ENCODE results near the gene SPATA2. TPM values are rescaled to one million over a fixed set of nuclear protein-coding genes. Genes with fewer than 3 reads are reported as not detected.

Gene SPATA2
- total and polyA plus RNA-seq, 2 experiments from 2014 or later = 5.3 to 9.3 TPM

GRCh38 chr20:49918446-49918845, 3.1 kb upstream of the SPATA2 start (continued):
- no peak for TF ChIP-seq CTCF (conservative IDR thresholded peaks at IDR 0.05; ENCODE audit: low read depth in 2 of 2)
- no peak for TF ChIP-seq ETS1 (IDR thresholded peaks at IDR 0.05)
- no peak for TF ChIP-seq ZNF114 (CRISPR knock-in tag; IDR thresholded peaks at IDR 0.05)
- no peak for TF ChIP-seq STAT1 (IDR thresholded peaks at IDR 0.05; ENCODE audit: unreplicated experiment)
- TF ChIP-seq CREB1 (CRISPR knock-in tag; IDR thresholded peaks at IDR 0.05; ENCODE audit: low read depth) = no peak

GRCh38 chr20:49916146-49917002, 1.0 kb upstream of the SPATA2 start:
- TF ChIP-seq POLR2AphosphoS5 (IDR thresholded peaks at IDR 0.05; ENCODE audit: low read depth) = no peak
- TF ChIP-seq EZH2phosphoT487 (IDR thresholded peaks at IDR 0.05; ENCODE audit: unreplicated experiment) = no peak
- no peak for TF ChIP-seq ZNF462 (CRISPR knock-in tag; IDR thresholded peaks at IDR 0.05)
- peaks cover 23% of the 10 kb centered on the region for H4K20me1 ChIP-seq (replicated peaks; ENCODE audit: insufficient read depth)
- H3K27ac ChIP-seq (ENCODE audit: low read depth) = no peak overlapping the region
- Mint-ChIP-seq H3K27me3 (ENCODE audit: insufficient read depth, low read depth, poor library complexity) (peaks cover 19% of the 10 kb centered on the region), H3K9me3 (no peaks in the 10 kb centered on the region; the same call in 2 of the 3 replicates), H3K36me3 (ENCODE audit: low read depth) (no peaks in the 10 kb centered on the region), H3K4me1 (peaks cover 18% of the 10 kb centered on the region), H3K4me3 (peak overlapping the region; percentile 99), H3K27ac (peak overlapping the region; percentile 93; the same call in 1 of the 2 replicates)
- peaks cover 37% of the 10 kb centered on the region for H3K79me2 ChIP-seq (replicated peaks; ENCODE audit: insufficient read depth)
- ATAC-seq (no peak), DNase-seq (ENCODE audit: low spot score) (no peak)
- peak overlapping the region; percentile 100 for H2AFZ ChIP-seq
- peaks cover 7% of the 10 kb centered on the region; the same call in 1 of the 2 replicates for H3F3A ChIP-seq (replicated peaks; ENCODE audit: low read depth)
- no peaks in the 10 kb centered on the region for H3K27me3 ChIP-seq (ENCODE audit: insufficient read depth)
- no peaks in the 10 kb centered on the region for H3K9me2 ChIP-seq (ENCODE audit: insufficient read depth)
- H3K36me3 ChIP-seq (ENCODE audit: insufficient read depth) = no peaks in the 10 kb centered on the region
- H3K4me2 ChIP-seq = peak overlapping the region; percentile 99
- peaks cover 6% of the 10 kb centered on the region; the same call in 1 of the 2 replicates for H3K4me1 ChIP-seq (ENCODE audit: insufficient read depth)
- peak overlapping the region; percentile 99 for H3K4me3 ChIP-seq
